ENCODE data around the gene SULT1C2. TPM values are rescaled to one million over a fixed set of nuclear protein-coding genes. Genes with fewer than 3 reads are reported as not detected.

Gene SULT1C2
- total and polyA plus RNA-seq, 9 of the 15 experiments (the other 6 are each of a cell fraction or from before 2014, with no cell fraction given): 0.22 TPM; not detected in 8

DNA sequence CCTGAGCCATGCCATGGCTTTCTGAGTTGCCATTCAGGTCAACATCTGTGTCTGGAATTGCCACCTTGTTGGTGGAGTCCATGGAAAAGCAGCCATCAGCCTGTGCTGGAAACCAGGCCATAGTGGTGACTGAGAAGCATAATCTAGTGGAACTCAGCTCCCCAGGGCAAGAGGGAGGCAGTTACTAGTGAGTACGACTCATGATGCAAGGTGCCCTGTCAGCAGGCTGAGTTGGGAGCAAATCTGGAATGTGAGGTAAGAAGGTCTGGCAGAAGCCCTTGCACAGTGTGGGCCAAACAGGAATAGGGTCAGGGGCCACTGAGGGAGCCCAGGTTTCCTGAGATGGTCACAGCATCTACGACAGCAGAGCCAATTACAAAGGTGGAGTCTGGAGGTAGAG, 37.1 kb downstream of the SULT1C2 start:
- H3K79me2 ChIP-seq (ENCODE audit: control insufficient read depth, insufficient read depth, low read length): no peaks in the 10 kb centered on the region
- POLR2A ChIA-PET: interaction anchor here (0.7 kb wide), 2 partner anchors 46 to 452 kb away, joined by 3 read pairs; no protein-coding TSS in a partner anchor
- intact Hi-C loops (cut with micrococcal nuclease): no loop called here
- H3K9me3 ChIP-seq (replicated peaks; ENCODE audit: control insufficient read depth, insufficient read depth, low read depth, low read length): no peaks in the 10 kb centered on the region
- H3K4me3 ChIP-seq: no peak overlapping the region
- H3K27ac ChIP-seq (ENCODE audit: extremely low read depth, low read depth, low read length): no peak overlapping the region
- in situ Hi-C loops (cut with MboI): no loop called here
- H4K20me1 ChIP-seq (replicated peaks; ENCODE audit: control insufficient read depth, insufficient read depth, low read length): no peaks in the 10 kb centered on the region
- H3K36me3 ChIP-seq (ENCODE audit: control insufficient read depth, insufficient read depth, low read length): no peaks in the 10 kb centered on the region
- 0% methylated on average over 2 of the region's 2 CpGs for WGBS (ENCODE audit: insufficient coverage, low coverage, missing lambda C conversion rate)
- CTCF ChIA-PET (ENCODE audit: low intra/inter-chr PET ratio): no interaction called here
- no peak for FAIRE-seq
- no peak overlapping the region for H3K9ac ChIP-seq (ENCODE audit: insufficient read depth in 1 of 2, low read depth in 2 of 2, low read length in 2 of 2)
- TF ChIP-seq, protein P1, sequence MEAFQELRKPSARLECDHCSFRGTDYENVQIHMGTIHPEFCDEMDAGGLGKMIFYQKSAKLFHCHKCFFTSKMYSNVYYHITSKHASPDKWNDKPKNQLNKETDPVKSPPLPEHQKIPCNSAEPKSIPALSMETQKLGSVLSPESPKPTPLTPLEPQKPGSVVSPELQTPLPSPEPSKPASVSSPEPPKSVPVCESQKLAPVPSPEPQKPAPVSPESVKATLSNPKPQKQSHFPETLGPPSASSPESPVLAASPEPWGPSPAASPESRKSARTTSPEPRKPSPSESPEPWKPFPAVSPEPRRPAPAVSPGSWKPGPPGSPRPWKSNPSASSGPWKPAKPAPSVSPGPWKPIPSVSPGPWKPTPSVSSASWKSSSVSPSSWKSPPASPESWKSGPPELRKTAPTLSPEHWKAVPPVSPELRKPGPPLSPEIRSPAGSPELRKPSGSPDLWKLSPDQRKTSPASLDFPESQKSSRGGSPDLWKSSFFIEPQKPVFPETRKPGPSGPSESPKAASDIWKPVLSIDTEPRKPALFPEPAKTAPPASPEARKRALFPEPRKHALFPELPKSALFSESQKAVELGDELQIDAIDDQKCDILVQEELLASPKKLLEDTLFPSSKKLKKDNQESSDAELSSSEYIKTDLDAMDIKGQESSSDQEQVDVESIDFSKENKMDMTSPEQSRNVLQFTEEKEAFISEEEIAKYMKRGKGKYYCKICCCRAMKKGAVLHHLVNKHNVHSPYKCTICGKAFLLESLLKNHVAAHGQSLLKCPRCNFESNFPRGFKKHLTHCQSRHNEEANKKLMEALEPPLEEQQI (IDR thresholded peaks at IDR 0.05): no peak
- H3K4me2 ChIP-seq (ENCODE audit: insufficient read depth, low read length): no peak overlapping the region
- no peaks in the 10 kb centered on the region for H3K9me1 ChIP-seq (ENCODE audit: control insufficient read depth, insufficient read depth, low read length)
- no peaks in the 10 kb centered on the region for H3K4me1 ChIP-seq (replicated peaks in 1 of 2; ENCODE audit: control insufficient read depth in 2 of 2, insufficient read depth in 2 of 2, low read length in 2 of 2)
- H3K27me3 ChIP-seq (ENCODE audit: control insufficient read depth in 2 of 2, insufficient read depth in 2 of 2, low read length in 2 of 2): peaks cover 4 to 11% of the 10 kb centered on the region in 2 experiments; a peak in 4 of 5 replicates
- BruUV-seq (replicated peaks): no TSS peak
- no peak overlapping the region for H2AFZ ChIP-seq (ENCODE audit: low read depth, low read length)
- ATAC-seq: no peak
- DNase-seq (ENCODE audit: extremely low read depth in 1 of 4, low spot score in 3 of 4): no peak

DNA sequence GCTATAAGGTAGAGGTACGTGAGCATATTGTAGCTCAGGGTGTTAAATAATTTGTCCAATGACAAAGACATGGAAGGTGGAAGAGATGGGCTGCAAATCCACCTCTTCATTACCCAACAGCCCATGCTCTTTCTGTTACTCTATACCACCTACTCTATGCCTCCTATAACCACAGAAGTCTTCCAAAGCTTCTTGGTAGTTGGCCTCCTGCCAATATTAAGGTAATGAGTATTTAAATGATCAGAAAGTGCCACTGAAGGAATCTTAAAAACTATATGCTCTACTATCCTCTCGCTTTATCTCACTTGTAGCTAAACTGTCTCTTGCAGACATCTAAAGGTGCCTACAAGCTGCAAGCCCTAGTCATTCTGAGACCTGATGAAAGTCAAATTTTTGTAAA, 41.1 kb downstream of the SULT1C2 start:
- H3K27ac ChIP-seq (ENCODE audit: extremely low read depth, low read depth, low read length): no peak overlapping the region
- H3K9ac ChIP-seq (ENCODE audit: insufficient read depth in 1 of 2, low read depth in 2 of 2, low read length in 2 of 2): no peak overlapping the region
- no peaks in the 10 kb centered on the region for H3K9me3 ChIP-seq (replicated peaks; ENCODE audit: control insufficient read depth, insufficient read depth, low read depth, low read length)
- no peaks in the 10 kb centered on the region; a peak in 1 of 5 replicates for H3K4me1 ChIP-seq (replicated peaks in 1 of 2; ENCODE audit: control insufficient read depth in 2 of 2, insufficient read depth in 2 of 2, low read length in 2 of 2)
- ATAC-seq (no peak), DNase-seq (ENCODE audit: extremely low read depth in 1 of 4, low spot score in 3 of 4) (no peak), FAIRE-seq (no peak)
- BruUV-seq (replicated peaks): no TSS peak
- in situ Hi-C loops (cut with MboI) (no loop called here), intact Hi-C loops (cut with micrococcal nuclease) (no loop called here)
- no peaks in the 10 kb centered on the region for H3K9me1 ChIP-seq (ENCODE audit: control insufficient read depth, insufficient read depth, low read length)
- no peak overlapping the region for H3K4me2 ChIP-seq (ENCODE audit: insufficient read depth, low read length)
- 0% methylated on average over 2 of the region's 2 CpGs for WGBS (ENCODE audit: insufficient coverage, low coverage, missing lambda C conversion rate)
- H2AFZ ChIP-seq (ENCODE audit: low read depth, low read length): no peak overlapping the region
- H3K27me3 ChIP-seq (ENCODE audit: control insufficient read depth in 2 of 2, insufficient read depth in 2 of 2, low read length in 2 of 2): peaks cover 0 to 10% of the 10 kb centered on the region in 2 experiments; a peak in 2 of 5 replicates
- POLR2A ChIA-PET: interaction anchor here (1.4 kb wide), 1 partner anchor 9 kb away, joined by 4 read pairs; no protein-coding TSS in a partner anchor
- no peak overlapping the region for H3K4me3 ChIP-seq
- CTCF ChIA-PET (ENCODE audit: low intra/inter-chr PET ratio): no interaction called here
- H3K36me3 ChIP-seq (ENCODE audit: control insufficient read depth, insufficient read depth, low read length): no peaks in the 10 kb centered on the region
- H4K20me1 ChIP-seq (replicated peaks; ENCODE audit: control insufficient read depth, insufficient read depth, low read length): no peaks in the 10 kb centered on the region
- H3K79me2 ChIP-seq (ENCODE audit: control insufficient read depth, insufficient read depth, low read length): no peaks in the 10 kb centered on the region
- TF ChIP-seq FOXM1 (IDR thresholded peaks at IDR 0.05; ENCODE audit: low read depth): no peak
- no peak for TF ChIP-seq FOXM1 (CRISPR knock-in tag; IDR thresholded peaks at IDR 0.05; ENCODE audit: low read depth)
- no peak for TF ChIP-seq ETV6 (IDR thresholded peaks at IDR 0.05; ENCODE audit: borderline replicate concordance in 1 of 2, low read depth in 2 of 2, low read length in 1 of 2)
- no peak for TF ChIP-seq ETV6 (CRISPR knock-in tag; IDR thresholded peaks at IDR 0.05; ENCODE audit: borderline replicate concordance)
- TF ChIP-seq, protein P2, sequence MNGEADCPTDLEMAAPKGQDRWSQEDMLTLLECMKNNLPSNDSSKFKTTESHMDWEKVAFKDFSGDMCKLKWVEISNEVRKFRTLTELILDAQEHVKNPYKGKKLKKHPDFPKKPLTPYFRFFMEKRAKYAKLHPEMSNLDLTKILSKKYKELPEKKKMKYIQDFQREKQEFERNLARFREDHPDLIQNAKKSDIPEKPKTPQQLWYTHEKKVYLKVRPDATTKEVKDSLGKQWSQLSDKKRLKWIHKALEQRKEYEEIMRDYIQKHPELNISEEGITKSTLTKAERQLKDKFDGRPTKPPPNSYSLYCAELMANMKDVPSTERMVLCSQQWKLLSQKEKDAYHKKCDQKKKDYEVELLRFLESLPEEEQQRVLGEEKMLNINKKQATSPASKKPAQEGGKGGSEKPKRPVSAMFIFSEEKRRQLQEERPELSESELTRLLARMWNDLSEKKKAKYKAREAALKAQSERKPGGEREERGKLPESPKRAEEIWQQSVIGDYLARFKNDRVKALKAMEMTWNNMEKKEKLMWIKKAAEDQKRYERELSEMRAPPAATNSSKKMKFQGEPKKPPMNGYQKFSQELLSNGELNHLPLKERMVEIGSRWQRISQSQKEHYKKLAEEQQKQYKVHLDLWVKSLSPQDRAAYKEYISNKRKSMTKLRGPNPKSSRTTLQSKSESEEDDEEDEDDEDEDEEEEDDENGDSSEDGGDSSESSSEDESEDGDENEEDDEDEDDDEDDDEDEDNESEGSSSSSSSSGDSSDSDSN (IDR thresholded peaks at IDR 0.05; ENCODE audit: borderline replicate concordance in 1 of 2, low read depth in 2 of 2, low read length in 2 of 2): no peak
- TF ChIP-seq SAFB (IDR thresholded peaks at IDR 0.05; ENCODE audit: borderline replicate concordance, low read depth, low read length): no peak
- no peak for TF ChIP-seq SP2 (IDR thresholded peaks at IDR 0.05; ENCODE audit: extremely low read depth, low read depth, low read length, poor library complexity, severe bottlenecking)
- peak; percentile 83 for TF ChIP-seq NFIC (IDR thresholded peaks at IDR 0.05)
- TF ChIP-seq TCFL5 (CRISPR knock-in tag; conservative IDR thresholded peaks at IDR 0.05): no peak
- TF ChIP-seq NFIX (CRISPR knock-in tag; IDR thresholded peaks at IDR 0.05; ENCODE audit: low read depth): peak; percentile 64
